22Rv1 (cell line): ENCODE results near the gene CDK18.

Experiments
- H3K27ac ChIP-seq: fragments of 450-650 bp; 2 replicates; pipeline ENCODE4 v1.5.1; 2017
- ZFX ChIP-seq: fragments of 450-650 bp; IDR thresholded peaks from 2 replicates; pipeline ENCODE4 v1.6.1; 2017; ENCODE audit warnings: antibody characterized with exemption, borderline replicate concordance
- TF ChIP-seq, protein P1 (sequence below): fragments of 450-650 bp; IDR thresholded peaks from 2 replicates; pipeline ENCODE4 v1.5.1; 2017; ENCODE audit warnings: mild to moderate bottlenecking

Gene CDK18

DNA sequence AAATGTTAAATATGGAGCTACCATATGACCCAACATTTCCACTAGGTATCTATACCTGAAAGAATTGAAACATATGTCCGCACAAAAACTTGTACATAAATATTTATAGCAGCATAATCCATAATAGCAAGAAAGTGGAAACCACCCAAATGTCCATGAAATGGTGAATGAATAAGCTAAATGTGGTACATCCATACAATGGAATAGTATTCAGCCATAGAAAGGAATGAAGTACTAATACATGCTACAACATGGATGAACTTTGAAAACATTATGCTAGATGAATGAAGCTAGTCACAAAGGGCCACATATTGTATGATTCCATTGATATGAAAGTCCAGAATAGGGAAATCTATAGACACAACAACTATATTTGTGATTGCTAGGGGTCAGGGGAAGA, 28.6 kb upstream of the CDK18 start:
- no peak for TF ChIP-seq ZFX
- TF ChIP-seq, protein P1, sequence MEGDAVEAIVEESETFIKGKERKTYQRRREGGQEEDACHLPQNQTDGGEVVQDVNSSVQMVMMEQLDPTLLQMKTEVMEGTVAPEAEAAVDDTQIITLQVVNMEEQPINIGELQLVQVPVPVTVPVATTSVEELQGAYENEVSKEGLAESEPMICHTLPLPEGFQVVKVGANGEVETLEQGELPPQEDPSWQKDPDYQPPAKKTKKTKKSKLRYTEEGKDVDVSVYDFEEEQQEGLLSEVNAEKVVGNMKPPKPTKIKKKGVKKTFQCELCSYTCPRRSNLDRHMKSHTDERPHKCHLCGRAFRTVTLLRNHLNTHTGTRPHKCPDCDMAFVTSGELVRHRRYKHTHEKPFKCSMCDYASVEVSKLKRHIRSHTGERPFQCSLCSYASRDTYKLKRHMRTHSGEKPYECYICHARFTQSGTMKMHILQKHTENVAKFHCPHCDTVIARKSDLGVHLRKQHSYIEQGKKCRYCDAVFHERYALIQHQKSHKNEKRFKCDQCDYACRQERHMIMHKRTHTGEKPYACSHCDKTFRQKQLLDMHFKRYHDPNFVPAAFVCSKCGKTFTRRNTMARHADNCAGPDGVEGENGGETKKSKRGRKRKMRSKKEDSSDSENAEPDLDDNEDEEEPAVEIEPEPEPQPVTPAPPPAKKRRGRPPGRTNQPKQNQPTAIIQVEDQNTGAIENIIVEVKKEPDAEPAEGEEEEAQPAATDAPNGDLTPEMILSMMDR, result no peak

DNA sequence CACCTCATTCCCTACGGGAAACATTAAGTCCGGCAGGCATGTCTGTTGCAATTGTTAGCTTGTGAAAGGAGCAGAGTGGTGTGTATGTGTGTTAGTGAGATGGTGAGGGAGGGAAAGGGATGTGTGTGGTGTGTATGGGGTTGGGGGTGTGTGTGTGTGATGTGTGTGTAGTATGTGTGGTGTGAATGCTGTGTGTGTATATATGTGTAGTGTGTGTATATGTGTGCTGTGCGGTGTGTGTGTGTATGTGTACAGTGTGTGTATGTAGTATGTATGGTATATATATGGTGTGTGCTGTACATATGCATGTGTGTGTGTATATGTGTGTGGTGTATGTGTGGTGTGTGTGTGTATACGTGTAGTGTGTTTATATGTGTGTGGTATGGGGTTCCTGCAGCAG, 27.8 kb upstream of the CDK18 start:
- H3K27ac ChIP-seq, result no peak overlapping the region
- no peak for TF ChIP-seq ZFX
- TF ChIP-seq, protein P1, result no peak

More for the DNA sequence above, 28.6 kb upstream of the CDK18 start:
- no peak overlapping the region for H3K27ac ChIP-seq

DNA sequence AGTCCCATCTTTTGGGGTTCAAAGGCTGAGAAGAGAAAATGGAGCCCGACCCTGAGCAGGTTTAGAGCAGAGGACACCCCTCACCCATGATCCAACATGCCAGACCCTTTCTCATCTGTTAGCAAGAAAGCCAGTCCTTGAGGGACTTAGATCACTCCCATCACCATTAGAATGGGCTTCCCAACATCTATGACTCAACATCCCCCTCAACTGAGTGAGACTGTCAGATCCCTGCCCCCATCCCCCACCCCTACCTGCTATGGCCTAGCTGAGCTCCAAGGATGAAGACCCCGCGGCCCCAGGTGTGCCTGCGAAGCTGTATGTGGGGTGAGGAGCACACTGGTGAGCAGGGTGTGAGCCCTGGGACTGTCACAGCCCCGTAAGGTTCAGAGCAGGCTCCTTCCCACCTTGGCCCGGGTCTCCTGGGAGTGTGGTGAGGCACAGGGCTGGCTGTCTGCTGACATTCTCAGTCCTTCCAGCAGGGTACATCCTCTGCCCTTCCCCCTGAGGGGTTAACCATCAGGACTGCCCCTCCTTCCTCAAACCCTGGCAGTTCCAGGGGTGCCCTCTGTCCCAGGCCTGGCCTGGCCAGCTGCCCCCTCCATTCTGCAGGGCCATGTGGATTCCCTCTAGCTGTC, 27.2 kb upstream of the CDK18 start:
- TF ChIP-seq ZFX, result no peak
- TF ChIP-seq, protein P1, result no peak
- H3K27ac ChIP-seq, result peak overlapping the region; percentile 76

DNA sequence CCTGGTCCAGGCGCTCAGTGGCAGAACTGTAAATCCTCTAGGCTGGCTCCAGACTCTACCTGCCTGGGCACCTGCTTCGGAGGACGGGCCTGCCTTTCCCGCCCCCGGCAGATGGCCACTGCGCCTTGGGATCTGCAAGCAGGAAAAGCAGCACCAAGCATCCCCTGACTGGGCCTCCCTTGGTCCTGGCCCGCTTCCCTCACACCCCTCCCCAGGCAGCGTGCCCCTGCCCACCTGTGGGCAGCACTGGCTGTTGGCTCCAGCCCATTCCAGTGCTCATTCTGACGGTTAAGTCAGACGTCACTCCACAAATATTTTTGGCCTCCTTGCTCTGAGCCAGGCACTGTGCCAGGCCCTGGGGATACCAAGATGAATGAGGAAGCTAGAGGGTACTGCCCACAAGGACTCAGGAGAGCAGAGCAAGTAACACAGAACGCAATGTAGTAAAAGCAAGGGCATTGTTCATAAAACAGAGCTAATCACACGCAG, 26.7 kb upstream of the CDK18 start:
- TF ChIP-seq, protein P1, result peak; percentile 29
- no peak for TF ChIP-seq ZFX
- H3K27ac ChIP-seq, result peak overlapping the region; percentile 76

DNA sequence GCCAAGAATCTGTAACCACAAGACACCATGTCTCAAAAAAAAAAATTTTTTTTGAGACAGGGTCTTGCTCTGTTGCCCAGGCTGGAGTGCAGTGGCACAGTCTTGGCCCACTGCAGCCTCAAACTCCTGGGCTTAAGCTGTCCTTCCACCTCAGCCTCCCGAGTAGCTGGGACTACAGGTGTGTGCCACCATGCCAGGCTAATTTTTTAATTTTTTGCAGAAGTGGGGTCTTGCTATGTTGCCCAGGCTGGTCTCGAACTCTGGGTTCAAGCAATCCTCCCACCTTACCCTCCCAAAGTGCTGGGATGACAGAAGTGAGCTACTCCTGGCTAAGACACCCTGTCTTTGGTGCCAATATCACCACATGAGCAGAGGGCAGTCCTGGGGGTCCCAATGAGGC, 25.5 kb upstream of the CDK18 start:
- H3K27ac ChIP-seq, result peak overlapping the region; percentile 76

DNA sequence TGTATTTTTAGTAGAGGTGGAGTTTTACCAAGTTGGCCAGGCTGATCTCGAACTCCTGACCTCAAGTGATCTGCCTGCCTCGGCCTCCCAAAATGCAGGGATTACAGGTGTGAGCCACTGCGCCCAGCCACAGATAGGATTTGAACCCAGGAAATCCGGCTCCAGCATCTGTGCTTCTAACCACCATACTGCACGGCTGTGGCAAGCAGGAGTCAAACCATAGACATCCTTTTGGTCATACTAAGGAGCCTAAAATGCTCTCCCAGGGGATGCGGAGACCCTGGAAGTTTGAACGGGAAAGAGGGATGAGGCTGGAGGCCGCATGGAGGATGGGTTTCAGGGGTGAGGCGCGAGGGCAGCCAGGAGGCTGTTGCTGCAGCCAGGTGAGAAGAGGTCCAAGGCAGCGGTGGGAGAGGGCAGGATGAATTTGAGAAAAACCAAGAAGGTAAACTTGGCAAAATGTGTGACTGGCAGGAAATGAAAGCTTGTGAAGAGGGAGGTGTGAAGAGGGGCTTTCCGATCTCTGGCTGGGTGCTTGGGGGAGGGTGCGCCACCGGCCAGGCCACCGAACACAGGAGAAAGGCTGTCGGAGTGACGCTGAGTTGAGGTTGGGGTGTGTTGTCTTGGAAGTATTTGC, 24.0 kb upstream of the CDK18 start:
- no peak for TF ChIP-seq ZFX
- TF ChIP-seq, protein P1, result no peak
- H3K27ac ChIP-seq, result no peak overlapping the region

DNA sequence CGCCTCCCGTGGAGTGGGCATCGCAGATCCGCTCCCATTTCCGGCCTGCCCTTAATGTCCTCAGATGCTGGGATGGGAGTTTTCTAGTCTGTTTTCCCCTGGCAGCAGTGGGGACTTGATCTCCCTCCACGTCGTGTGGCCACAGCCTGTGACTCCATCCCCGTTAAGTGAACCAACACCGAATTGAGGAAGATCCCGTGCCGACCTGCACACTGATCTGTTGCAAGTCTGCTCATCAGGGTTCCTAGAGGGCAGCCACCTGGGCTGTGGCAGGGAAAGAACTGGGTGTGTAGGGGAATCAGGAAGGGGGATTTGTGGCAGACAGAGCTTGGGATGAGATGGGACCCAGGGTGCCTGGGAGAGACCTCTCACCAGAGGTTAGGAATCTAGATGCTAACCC, 23.3 kb upstream of the CDK18 start:
- TF ChIP-seq ZFX, result no peak
- TF ChIP-seq, protein P1, result no peak
- H3K27ac ChIP-seq, result no peak overlapping the region
